Measurements from ENCODE around the gene TNFRSF6B. TPM values are rescaled to one million over a fixed set of nuclear protein-coding genes. Genes with fewer than 3 reads are reported as not detected.

TNFRSF6B gene
- total RNA-seq, 1 donor from 2014 or later = not detected

GRCh38 chr20:63740070-63740626 is 43.7 kb downstream of the TNFRSF6B start:
- Mint-ChIP-seq H3K4me1 (no peaks in the 10 kb centered on the region), H3K27ac (ENCODE audit: unreplicated experiment) (no peak overlapping the region)

GRCh38 chr20:63740627-63741353 is 44.3 kb downstream of the TNFRSF6B start:
- Mint-ChIP-seq H3K36me3 (ENCODE audit: low read depth) (peaks cover 7% of the 10 kb centered on the region), H3K27ac (ENCODE audit: unreplicated experiment) (no peak overlapping the region), H3K27me3 (ENCODE audit: low read depth) (peaks cover 9% of the 10 kb centered on the region), H3K9me3 (no peaks in the 10 kb centered on the region), H3K4me3 (peak overlapping the region; percentile 85), H3K4me1 (no peaks in the 10 kb centered on the region)
- TF ChIP-seq CTCF (conservative IDR thresholded peaks at IDR 0.05) = peak; percentile 18
- DNase-seq (ENCODE audit: low read depth, low spot score) = peak; percentile 45

More at GRCh38 chr20:63740070-63740626, 43.7 kb downstream of the TNFRSF6B start:
- peak overlapping the region; percentile 38 for H3K4me3 Mint-ChIP-seq
- DNase-seq (ENCODE audit: low read depth, low spot score) = no peak
- H3K27me3 Mint-ChIP-seq (ENCODE audit: low read depth) = peaks cover 6% of the 10 kb centered on the region
- TF ChIP-seq CTCF (conservative IDR thresholded peaks at IDR 0.05) = no peak
- no peaks in the 10 kb centered on the region for H3K9me3 Mint-ChIP-seq
- H3K36me3 Mint-ChIP-seq (ENCODE audit: low read depth) = peaks cover 4% of the 10 kb centered on the region

- H3K27ac Mint-ChIP-seq (ENCODE audit: unreplicated experiment) = no peak overlapping the region
- peaks cover 4% of the 10 kb centered on the region for H3K36me3 Mint-ChIP-seq (ENCODE audit: low read depth)
- no peaks in the 10 kb centered on the region for H3K9me3 Mint-ChIP-seq
- no peak for TF ChIP-seq CTCF (conservative IDR thresholded peaks at IDR 0.05)
- peaks cover 5% of the 10 kb centered on the region for H3K27me3 Mint-ChIP-seq (ENCODE audit: low read depth)
- H3K4me3 Mint-ChIP-seq = peak overlapping the region; percentile 68
- no peaks in the 10 kb centered on the region for H3K4me1 Mint-ChIP-seq
- no peak for DNase-seq (ENCODE audit: low read depth, low spot score)
Observed at GRCh38 chr20:63741354-63741675, 44.9 kb downstream of the TNFRSF6B start.

- Mint-ChIP-seq H3K27ac (ENCODE audit: unreplicated experiment) (no peak overlapping the region), H3K9me3 (no peaks in the 10 kb centered on the region), H3K4me1 (no peaks in the 10 kb centered on the region), H3K27me3 (ENCODE audit: low read depth) (peaks cover 4% of the 10 kb centered on the region), H3K36me3 (ENCODE audit: low read depth) (peaks cover 4% of the 10 kb centered on the region), H3K4me3 (peak overlapping the region; percentile 68)
- TF ChIP-seq CTCF (conservative IDR thresholded peaks at IDR 0.05) = no peak
- no peak for DNase-seq (ENCODE audit: low read depth, low spot score)
Observed at GRCh38 chr20:63741676-63742380, 45.4 kb downstream of the TNFRSF6B start.

GRCh38 chr20:63742381-63743024 is 46.1 kb downstream of the TNFRSF6B start:
- Mint-ChIP-seq H3K36me3 (ENCODE audit: low read depth) (peaks cover 4% of the 10 kb centered on the region), H3K4me3 (no peak overlapping the region), H3K4me1 (no peaks in the 10 kb centered on the region), H3K27me3 (ENCODE audit: low read depth) (peaks cover 4% of the 10 kb centered on the region), H3K27ac (ENCODE audit: unreplicated experiment) (no peak overlapping the region), H3K9me3 (no peaks in the 10 kb centered on the region)
- DNase-seq (ENCODE audit: low read depth, low spot score) = no peak
- no peak for TF ChIP-seq CTCF (conservative IDR thresholded peaks at IDR 0.05)

Data from neural crest cell (in vitro differentiated cells).